D721Med (cell line): ENCODE data around the gene TBC1D22A.

ENCODE experiments used
- DNase-seq: peaks from one replicate; pipeline ENCODE4 v3.0.0; 2011; ENCODE audit warnings: low spot score; ENCODE audit not compliant: insufficient read length
- FAIRE-seq: peaks from 2 replicates; lab custom pipeline; 2011; peaks lifted over from hg19 to GRCh38; lab: Jason Lieb, UNC
- CTCF ChIP-seq: IDR thresholded peaks from 2 replicates; pipeline ENCODE4 v1.5.1; 2012; ENCODE audit warnings: mild to moderate bottlenecking, control low read depth; ENCODE audit not compliant: insufficient read depth; ENCODE audit errors: missing control alignments

Gene TBC1D22A

GRCh38 chr22:46853191-46853590, 90.7 kb downstream of the TBC1D22A start:
- FAIRE-seq (no peak), DNase-seq (no peak)
- TF ChIP-seq CTCF: no peak

GRCh38 chr22:46854125-46854870, 91.8 kb downstream of the TBC1D22A start:
- no peak for DNase-seq
- TF ChIP-seq CTCF: no peak
- no peak for FAIRE-seq

- no peak for FAIRE-seq
- no peak for DNase-seq
- TF ChIP-seq CTCF: no peak
Observed at GRCh38 chr22:46855681-46856080, 93.2 kb downstream of the TBC1D22A start.

GRCh38 chr22:46856661-46857060, 94.2 kb downstream of the TBC1D22A start:
- FAIRE-seq (no peak), DNase-seq (no peak)
- TF ChIP-seq CTCF: no peak

- TF ChIP-seq CTCF: no peak
- FAIRE-seq (no peak), DNase-seq (no peak)
Observed at GRCh38 chr22:46857142-46857884, 94.9 kb downstream of the TBC1D22A start.

GRCh38 chr22:46857885-46858143, 95.4 kb downstream of the TBC1D22A start:
- FAIRE-seq: no peak
- DNase-seq: no peak
- no peak for TF ChIP-seq CTCF

GRCh38 chr22:46858181-46858771, 95.8 kb downstream of the TBC1D22A start:
- DNase-seq: no peak
- FAIRE-seq: no peak
- no peak for TF ChIP-seq CTCF
